Effector memory CD8-positive, alpha-beta T cell (primary cell): ENCODE measurements around the gene THG1L.
"Not testable (repeated sequence)": the region's sequence is repeated elsewhere in the genome, so short reads cannot be mapped to it uniquely, and the experiment has no call there.

Source experiments
- ATAC-seq: fragments of 150-1000 bp; cut with Tn5 transposase; replicated peaks from 2 replicates; pipeline ENCODE4 v1.10.0; 2021; ENCODE audit warnings: mild to moderate bottlenecking, moderate library complexity
- DNase-seq, 3 experiments: peaks; one replicate each; pipeline ENCODE4 v3.0.0; 2021
- H3K27ac Mint-ChIP-seq, 2 donors: one replicate each; pipeline ENCODE4 v1.8.0; 2022; ENCODE audit warnings: mild to moderate bottlenecking in 2 of 2, mixed read lengths in 2 of 2, moderate library complexity in 2 of 2
- H3K27me3 Mint-ChIP-seq, 2 donors: one replicate each; pipeline ENCODE4 v1.8.0; 2022; ENCODE audit warnings: mixed read lengths in 2 of 2
- H3K36me3 Mint-ChIP-seq: one replicate; pipeline ENCODE4 v1.8.0; 2022; ENCODE audit warnings: mild to moderate bottlenecking, moderate library complexity, mixed read lengths; ENCODE audit not compliant: insufficient read depth
- H3K4me1 Mint-ChIP-seq, 2 donors: one replicate each; pipeline ENCODE4 v1.8.0; 2022; ENCODE audit warnings: low read depth in 2 of 2, mixed read lengths in 2 of 2
- H3K4me3 Mint-ChIP-seq, 2 donors: one replicate each; pipeline ENCODE4 v1.8.0; 2022; ENCODE audit warnings: mild to moderate bottlenecking in 2 of 2, mixed read lengths in 2 of 2, moderate library complexity in 2 of 2
- H3K9me3 Mint-ChIP-seq, 2 donors: one replicate each; pipeline ENCODE4 v1.8.0; 2022; ENCODE audit warnings: mixed read lengths in 2 of 2
- total RNA-seq, 9 experiments: gene quantifications; one replicate each; lab custom pipeline; 2026; lab: John Stamatoyannopoulos, UW

Gene THG1L
- total RNA-seq, result 10.8 to 40.2 (median 17.8) reads per million in 9 experiments

DNA sequence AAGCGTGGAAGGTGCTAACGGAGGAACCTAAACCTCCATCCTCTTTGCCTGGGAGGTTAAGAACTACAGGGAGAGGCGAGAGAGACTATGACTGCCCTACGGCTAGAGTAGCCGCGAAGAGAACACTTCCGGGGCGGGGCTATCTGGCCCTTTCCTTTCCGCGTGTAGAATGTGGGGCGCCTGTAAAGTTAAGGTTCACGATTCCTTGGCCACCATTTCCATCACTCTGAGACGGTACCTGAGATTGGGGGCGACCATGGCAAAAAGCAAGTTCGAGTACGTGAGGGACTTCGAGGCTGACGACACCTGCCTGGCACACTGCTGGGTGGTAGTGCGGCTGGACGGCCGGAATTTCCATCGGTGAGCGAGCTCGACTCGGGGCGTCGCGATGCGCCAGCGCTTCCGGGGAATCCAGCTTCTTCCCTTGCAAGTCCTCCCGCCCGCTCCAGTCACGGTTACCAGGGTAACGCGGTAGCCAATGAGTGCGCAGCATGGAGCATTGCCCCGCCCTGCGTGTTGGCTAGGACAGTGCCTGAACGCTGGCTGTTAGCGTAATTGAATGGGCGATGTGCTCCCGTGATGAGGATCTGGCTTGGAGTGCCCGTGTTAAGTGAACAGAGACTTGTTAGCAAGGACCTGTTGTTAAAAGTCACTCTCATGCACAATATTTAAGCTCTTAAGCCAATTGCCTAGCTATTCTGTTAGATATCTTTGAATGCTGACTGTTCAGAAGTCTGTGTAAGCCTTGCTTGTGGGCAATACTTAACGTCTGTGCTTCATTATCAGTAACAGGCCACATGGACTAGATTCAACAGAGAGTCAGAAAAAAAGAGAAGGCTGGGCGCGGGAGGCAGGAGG is at the start of gene THG1L:
THG1L (plus strand) TSS at position 149 of the 858 bp plus-strand sequence; CDS start at position 170, 21 bp downstream.
- peak within 1 kb of the TSS; percentile 89 to 96 for H3K4me3 Mint-ChIP-seq
- H3K27me3 Mint-ChIP-seq, result no peaks in the 10 kb centered on the region
- peak; percentile 94 for ATAC-seq
- DNase-seq, result peak; percentile 98 to 100 (median 98)
- peaks cover 8 to 12% of the 10 kb centered on the region in 2 donors for H3K4me1 Mint-ChIP-seq
- H3K9me3 Mint-ChIP-seq, result no peaks in the 10 kb centered on the region
- H3K36me3 Mint-ChIP-seq, result peaks cover 22% of the 10 kb centered on the region
- peak within 1 kb of the TSS; percentile 96 for H3K27ac Mint-ChIP-seq

DNA sequence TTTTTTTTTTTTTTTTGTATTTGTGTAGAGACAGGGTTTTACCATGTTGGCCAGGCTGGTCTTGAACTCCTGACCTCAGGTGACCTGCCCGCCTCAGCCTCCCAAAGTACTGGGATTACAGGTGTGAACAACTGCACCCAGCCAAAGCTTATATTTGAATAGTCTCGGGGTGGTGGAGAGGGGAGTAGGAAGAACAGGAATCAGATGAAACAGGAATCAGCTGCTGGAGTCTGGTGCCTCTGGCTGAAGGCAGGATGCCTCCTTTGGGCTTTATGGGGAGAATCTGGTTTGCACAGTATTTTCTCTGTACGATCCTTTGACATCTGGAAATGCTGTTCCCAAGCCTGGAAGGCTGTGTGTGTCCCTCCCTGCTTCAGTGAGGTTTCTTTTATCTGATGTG is 49.0 kb upstream of the THG1L start:
- peak overlapping the region in 1 of 2 donors; percentile 89 for H3K27ac Mint-ChIP-seq
- no peaks in the 10 kb centered on the region for H3K9me3 Mint-ChIP-seq
- no peaks in the 10 kb centered on the region for H3K4me1 Mint-ChIP-seq
- H3K36me3 Mint-ChIP-seq, result no peaks in the 10 kb centered on the region
- H3K27me3 Mint-ChIP-seq, result no peaks in the 10 kb centered on the region
- ATAC-seq (no peak), DNase-seq (no peak)
- no peak overlapping the region for H3K4me3 Mint-ChIP-seq

DNA sequence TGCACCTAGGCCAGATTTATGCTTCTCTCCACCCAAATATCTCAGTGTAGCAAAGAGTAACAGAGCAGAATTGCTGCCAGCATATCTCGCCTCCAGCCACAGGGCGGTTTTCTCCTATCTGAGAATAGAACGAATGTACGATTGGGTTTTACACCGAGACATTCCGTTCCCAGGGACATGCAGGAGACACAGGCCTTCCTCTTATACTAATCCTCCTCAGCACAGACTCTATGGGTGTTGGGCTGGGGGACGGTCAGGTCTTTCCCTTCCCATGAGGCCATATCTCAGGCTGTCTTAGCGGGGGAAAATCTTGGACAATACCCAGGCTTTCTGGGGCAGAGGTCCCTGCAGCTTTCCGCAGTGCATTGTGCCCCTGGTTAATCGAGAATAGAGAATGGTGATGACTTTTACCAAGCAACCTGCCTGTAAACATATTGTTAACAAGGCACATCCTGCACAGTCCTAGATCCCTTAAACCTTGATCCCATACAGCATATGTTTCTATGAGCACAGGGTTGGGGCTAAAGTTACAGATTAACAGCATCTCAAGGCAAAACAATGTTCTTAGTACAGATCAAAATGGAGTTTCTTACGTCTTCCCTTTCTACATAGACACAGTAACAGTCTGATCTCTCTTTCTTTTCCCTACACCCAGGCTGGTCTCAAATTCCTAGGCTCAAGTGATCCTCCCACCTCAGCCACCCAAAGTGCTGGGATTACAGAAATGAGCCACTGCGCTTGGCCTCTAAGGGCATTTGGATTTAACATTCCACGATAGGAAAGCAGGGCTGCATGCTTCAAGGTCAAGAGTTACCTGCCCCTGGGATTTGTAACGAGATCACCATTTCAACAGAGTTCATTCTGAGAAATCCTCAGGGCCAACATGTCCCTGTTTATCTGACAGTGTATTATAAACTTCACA is 44.7 kb upstream of the THG1L start:
- H3K27me3 Mint-ChIP-seq, H3K36me3 Mint-ChIP-seq, ATAC-seq, H3K9me3 Mint-ChIP-seq, H3K27ac Mint-ChIP-seq, H3K4me3 Mint-ChIP-seq, DNase-seq, H3K4me1 Mint-ChIP-seq: not testable (repeated sequence)

DNA sequence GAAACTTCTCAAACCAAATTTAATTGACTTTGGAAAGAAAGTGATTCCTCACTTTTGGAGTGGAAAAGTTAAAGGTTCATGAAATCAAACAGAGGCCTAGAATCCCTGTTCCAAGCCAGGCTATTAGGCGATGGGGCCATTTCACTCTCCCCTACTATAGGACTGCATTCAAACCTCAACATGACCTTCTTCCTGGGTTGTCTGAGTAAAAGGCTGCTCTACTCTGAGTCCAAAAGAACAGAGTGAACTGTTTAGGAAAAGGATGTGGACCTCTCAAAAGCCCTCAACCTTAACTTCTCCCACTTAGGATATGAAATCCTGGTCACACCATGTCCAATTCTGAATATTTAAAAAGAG is 44.0 kb upstream of the THG1L start:
- ATAC-seq, result no peak
- H3K4me1 Mint-ChIP-seq, result no peaks in the 10 kb centered on the region
- H3K4me3 Mint-ChIP-seq, result no peak overlapping the region
- no peak for DNase-seq
- H3K27ac Mint-ChIP-seq, result no peak overlapping the region
- no peaks in the 10 kb centered on the region for H3K9me3 Mint-ChIP-seq
- no peaks in the 10 kb centered on the region for H3K36me3 Mint-ChIP-seq
- H3K27me3 Mint-ChIP-seq, result no peaks in the 10 kb centered on the region

DNA sequence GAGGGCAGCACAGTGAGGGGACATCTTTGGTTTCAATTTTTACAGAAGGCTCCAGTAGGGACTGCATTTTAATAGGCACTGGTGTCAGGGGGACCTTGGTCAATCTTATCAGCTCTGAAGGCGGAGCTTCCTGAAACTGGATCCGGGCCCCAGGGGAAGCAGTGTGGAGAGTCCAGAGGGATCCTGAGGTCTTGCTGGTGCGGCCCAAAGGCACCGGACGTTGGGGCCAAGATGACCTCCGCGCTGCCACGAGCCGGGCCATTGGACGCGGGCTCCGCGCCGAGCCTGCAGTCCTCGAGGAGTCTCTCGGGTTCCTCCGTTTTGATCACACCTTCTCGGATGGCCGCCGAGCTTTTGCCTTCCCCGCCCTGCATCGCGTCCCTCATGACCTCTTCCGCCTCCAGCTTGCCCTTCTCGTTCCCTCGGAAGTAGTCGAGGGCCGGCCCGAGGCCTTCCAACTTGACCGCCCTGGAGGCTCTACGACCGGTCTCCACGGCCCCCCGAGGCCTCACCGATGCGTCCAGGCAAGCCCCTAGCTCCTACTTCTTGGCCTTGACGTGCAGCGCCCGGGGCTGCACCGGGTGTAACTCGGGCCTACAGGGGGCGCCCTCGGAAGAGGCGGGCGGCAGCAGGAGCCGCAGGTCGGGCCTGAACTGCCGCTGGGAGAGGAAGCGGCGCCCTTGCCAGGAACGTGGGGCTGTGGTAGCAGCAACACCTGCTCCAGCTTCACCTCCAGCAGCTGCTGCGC is 41.1 kb upstream of the THG1L start:
- Mint-ChIP-seq H3K4me1 (no peaks in the 10 kb centered on the region), H3K27ac (no peak overlapping the region), H3K4me3 (no peak overlapping the region), H3K36me3 (no peaks in the 10 kb centered on the region), H3K9me3 (no peaks in the 10 kb centered on the region), H3K27me3 (peaks cover 0 to 5% of the 10 kb centered on the region in 2 donors)
- peak in 1 of 3 experiments; percentile 8 for DNase-seq
- ATAC-seq, result peak; percentile 59

DNA sequence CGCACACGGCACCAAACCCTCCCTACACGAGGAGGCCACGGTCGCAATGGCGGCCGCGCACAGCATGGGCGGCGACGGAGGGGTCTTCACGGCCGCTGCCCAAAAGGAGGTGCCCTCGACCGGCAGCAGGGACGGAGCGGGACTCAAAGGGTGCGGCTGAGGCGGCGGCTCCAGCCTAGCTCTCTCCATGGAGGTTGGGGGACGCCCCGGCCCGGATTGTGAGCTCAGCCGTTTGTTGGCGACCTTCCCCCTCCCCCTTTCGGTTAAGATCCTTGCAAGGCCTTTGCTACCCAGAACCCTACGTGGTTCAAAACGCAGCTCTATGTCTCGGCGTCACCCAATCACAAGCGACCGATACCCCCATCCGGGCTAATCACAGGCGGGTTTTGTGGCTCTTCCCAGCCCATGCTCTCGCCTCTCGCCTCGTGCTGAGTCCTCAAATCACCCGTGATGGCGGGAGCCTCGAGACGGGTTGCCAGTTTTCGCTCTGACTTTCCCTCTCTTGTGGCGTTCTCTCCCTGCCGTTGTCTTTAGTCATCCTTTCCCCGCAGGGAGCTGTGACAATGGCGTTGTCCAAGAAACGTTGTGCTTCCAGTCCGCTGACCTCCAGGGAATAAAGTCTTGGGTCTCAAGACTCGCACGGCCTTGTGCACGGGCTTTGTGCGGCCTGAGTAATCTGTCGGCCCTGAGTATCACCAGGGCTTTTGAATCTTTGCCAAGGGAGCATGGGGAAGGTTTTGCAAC is 40.4 kb upstream of the THG1L start:
- ATAC-seq (no peak), DNase-seq (no peak)
- Mint-ChIP-seq H3K4me1 (no peaks in the 10 kb centered on the region), H3K9me3 (no peaks in the 10 kb centered on the region), H3K4me3 (no peak overlapping the region), H3K27me3 (peaks cover 0 to 5% of the 10 kb centered on the region in 2 donors), H3K27ac (no peak overlapping the region), H3K36me3 (no peaks in the 10 kb centered on the region)

DNA sequence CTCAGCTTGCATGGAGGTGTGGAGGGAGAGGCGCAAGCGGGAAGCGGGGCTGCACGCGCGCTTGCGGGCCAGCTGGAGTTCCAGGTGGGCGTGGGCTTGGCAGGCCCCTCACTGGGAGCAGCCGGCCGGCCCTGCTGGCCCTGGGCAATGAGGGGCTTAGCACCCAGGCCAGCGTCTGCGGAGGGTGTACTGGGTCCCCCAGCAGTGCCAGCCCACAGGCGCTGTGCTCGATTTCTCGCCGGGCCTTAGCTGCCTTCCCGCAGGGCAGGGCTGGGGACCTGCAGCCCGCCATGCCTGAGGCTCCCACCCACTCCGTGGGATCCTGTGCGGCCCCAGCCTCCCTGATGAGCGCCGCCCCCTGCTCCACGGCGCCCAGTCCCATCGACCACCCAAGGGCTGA is 37.4 kb upstream of the THG1L start:
- not testable (repeated sequence) for DNase-seq, H3K36me3 Mint-ChIP-seq, H3K4me1 Mint-ChIP-seq, ATAC-seq, H3K27ac Mint-ChIP-seq, H3K9me3 Mint-ChIP-seq, H3K27me3 Mint-ChIP-seq, H3K4me3 Mint-ChIP-seq

DNA sequence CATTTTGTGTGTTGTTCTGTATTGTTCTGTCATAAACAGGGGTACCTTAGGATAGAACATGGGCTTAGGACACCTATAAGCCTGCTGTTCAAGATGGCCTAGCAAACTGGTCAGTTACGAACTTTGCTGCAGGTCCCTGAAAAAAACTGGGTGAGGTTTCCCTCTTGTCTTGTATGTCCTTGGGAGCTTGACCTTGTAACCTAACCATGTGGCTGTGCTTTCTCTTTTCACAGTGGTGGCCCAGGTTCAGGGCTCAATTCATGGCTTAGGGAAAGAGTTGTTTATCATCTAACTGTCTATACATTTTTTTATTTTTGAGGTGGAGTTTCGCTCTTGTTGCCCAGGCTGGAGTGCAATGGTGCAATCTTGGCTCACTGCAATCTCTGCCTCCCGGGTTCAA is 35.1 kb upstream of the THG1L start:
- not testable (repeated sequence) for H3K4me1 Mint-ChIP-seq, H3K27me3 Mint-ChIP-seq, H3K27ac Mint-ChIP-seq, ATAC-seq, H3K4me3 Mint-ChIP-seq, DNase-seq, H3K36me3 Mint-ChIP-seq, H3K9me3 Mint-ChIP-seq

DNA sequence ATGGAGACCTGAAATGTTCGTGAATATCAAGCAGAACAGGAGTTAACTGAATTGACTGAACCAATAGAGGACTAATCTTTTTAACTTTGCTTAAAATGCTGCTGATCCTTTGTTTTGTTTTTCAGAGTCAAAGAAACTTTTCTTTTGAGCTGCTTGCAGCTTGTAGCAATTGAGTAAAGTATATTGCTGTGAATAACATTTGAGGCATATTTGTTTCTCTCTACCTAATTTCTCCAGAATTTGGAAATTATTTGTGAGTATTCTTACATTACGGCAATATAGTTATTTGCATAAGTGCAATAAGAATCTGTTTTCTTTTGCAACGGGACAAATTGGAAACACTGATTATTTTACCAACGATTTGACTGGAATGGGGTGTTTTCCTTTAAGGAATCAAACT is 32.5 kb upstream of the THG1L start:
- not testable (repeated sequence) for H3K27me3 Mint-ChIP-seq, H3K4me1 Mint-ChIP-seq, H3K4me3 Mint-ChIP-seq, H3K27ac Mint-ChIP-seq, H3K9me3 Mint-ChIP-seq, ATAC-seq, H3K36me3 Mint-ChIP-seq, DNase-seq

DNA sequence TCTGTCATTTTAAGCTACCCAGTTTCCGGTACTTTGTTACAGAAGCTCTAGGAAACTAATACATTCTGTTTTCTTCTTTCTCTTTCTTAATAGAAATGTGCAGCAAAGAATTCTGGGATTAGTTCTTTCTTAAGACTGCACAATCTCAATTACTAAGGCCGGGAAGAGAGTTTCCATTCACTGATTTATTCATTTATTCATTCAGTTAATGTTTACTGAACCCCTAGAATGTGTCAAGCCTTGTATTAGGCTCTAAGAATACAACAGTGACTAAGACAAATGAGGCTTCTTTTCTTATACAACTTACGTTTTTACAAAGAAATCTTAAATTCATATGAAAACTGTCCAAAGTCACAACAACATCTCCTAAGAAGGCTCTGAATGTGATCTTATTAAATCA is 27.5 kb upstream of the THG1L start:
- DNase-seq, result no peak
- no peaks in the 10 kb centered on the region for H3K9me3 Mint-ChIP-seq
- no peaks in the 10 kb centered on the region for H3K4me1 Mint-ChIP-seq
- ATAC-seq, result no peak
- peaks cover 7 to 8% of the 10 kb centered on the region in 2 donors for H3K27me3 Mint-ChIP-seq
- no peaks in the 10 kb centered on the region for H3K36me3 Mint-ChIP-seq
- H3K4me3 Mint-ChIP-seq, result no peak overlapping the region
- no peak overlapping the region for H3K27ac Mint-ChIP-seq

DNA sequence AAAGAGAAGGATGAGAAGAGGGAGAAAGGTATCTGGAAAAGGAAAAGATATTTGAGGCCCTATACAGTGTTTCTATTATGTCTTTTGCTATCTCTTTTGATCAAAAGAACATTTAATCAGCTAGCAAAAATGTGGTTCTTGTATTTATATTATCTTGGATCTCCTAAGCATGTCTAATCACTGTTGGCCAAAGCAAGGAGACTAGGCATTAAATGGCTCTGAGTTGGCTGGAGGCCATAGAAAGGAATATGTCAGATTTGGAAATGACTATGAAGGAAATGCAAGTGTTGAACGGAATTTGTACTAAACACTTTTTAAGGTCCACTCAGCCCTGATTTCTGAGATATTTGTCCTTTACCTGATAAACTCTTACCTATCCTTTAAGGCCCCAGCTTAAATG is 22.4 kb upstream of the THG1L start:
- no peak overlapping the region for H3K4me3 Mint-ChIP-seq
- H3K27ac Mint-ChIP-seq, result no peak overlapping the region
- peaks cover 7 to 8% of the 10 kb centered on the region in 2 donors for H3K27me3 Mint-ChIP-seq
- no peaks in the 10 kb centered on the region for H3K36me3 Mint-ChIP-seq
- H3K9me3 Mint-ChIP-seq, result no peaks in the 10 kb centered on the region
- ATAC-seq (no peak), DNase-seq (no peak)
- no peaks in the 10 kb centered on the region for H3K4me1 Mint-ChIP-seq

DNA sequence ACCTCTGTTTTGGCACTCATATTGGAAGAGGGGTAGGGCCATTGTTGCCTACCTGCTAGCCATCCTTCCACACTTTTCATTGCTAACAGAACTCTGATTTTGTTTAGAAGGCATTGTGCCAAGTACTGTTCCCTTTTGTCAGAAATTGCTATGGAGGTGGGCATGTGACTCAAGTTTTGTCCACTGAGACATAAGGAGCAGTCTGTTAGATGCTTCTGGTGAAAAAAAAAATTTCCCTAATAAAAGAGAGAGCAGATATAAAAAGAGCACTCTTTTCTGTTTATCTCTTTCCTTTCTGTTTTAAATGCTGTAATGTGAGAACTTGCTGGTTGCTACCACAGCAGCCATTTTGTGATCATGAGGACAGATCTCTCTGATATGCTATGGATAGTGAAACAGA is 21.9 kb upstream of the THG1L start:
- no peaks in the 10 kb centered on the region for H3K9me3 Mint-ChIP-seq
- DNase-seq, result no peak
- H3K36me3 Mint-ChIP-seq, result no peaks in the 10 kb centered on the region
- H3K27me3 Mint-ChIP-seq, result peaks cover 7 to 8% of the 10 kb centered on the region in 2 donors
- H3K27ac Mint-ChIP-seq, result no peak overlapping the region
- no peak for ATAC-seq
- no peak overlapping the region for H3K4me3 Mint-ChIP-seq
- no peaks in the 10 kb centered on the region for H3K4me1 Mint-ChIP-seq

DNA sequence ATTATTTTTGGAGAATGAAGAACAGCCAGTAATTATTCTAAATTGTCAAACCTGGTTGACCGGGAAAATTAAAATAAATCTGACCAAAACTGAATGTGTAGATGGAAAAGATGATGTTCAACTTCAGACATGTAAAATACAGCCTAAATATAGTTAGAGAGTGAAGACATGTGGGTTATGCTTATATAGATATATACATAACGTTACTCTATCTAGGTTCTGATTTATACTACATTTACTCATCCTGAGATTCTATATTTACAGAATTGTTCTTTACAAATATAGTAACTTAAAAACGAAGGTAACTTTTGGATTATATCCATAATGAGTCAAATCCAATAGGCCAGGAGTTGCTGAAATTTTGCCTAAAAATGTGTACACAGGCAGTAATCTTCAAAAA is 20.8 kb upstream of the THG1L start:
- Mint-ChIP-seq H3K27me3 (peaks cover 7 to 8% of the 10 kb centered on the region in 2 donors), H3K9me3 (no peaks in the 10 kb centered on the region), H3K27ac (no peak overlapping the region), H3K4me3 (no peak overlapping the region), H3K36me3 (no peaks in the 10 kb centered on the region), H3K4me1 (no peaks in the 10 kb centered on the region)
- ATAC-seq (no peak), DNase-seq (no peak)
